K562 (cell line): ENCODE measurements around the gene ADGRG1.

Source experiments
- CTCF ChIP-seq, 3 experiments: IDR thresholded peaks in 2 of 3; conservative IDR thresholded peaks in 1 of 3; 2 replicates each; pipeline ENCODE4 v1.5.1; 2011 to 2012; ENCODE audit warnings: low read length in 3 of 3, mild to moderate bottlenecking in 3 of 3, control low read depth in 2 of 3, improper control_type of control experiment in 1 of 3, inconsistent platforms in 1 of 3, low read depth in 1 of 3, mixed read lengths in 1 of 3, moderate library complexity in 1 of 3; ENCODE audit not compliant: insufficient read depth in 2 of 3
- MAFG ChIP-seq: fragments of 450-650 bp; conservative IDR thresholded peaks from 2 replicates; pipeline ENCODE4 v1.6.1; 2016; ENCODE audit warnings: missing genetic modification characterization, missing compliant biosample characterization
- MAX ChIP-seq: sonication (generic); formaldehyde crosslinking; IDR thresholded peaks from 2 replicates; pipeline ENCODE4 v1.9.0; 2022; ENCODE audit warnings: mild to moderate bottlenecking, missing genetic modification reagents
- MCM3 ChIP-seq: fragments of 450-650 bp; IDR thresholded peaks from 2 replicates; pipeline ENCODE4 v1.6.1; 2016
- NFE2L1 ChIP-seq: fragments of 450-650 bp; IDR thresholded peaks from 2 replicates; pipeline ENCODE4 v1.6.1; 2016; ENCODE audit warnings: missing genetic modification characterization, low read depth, mild to moderate bottlenecking, missing compliant biosample characterization, moderate library complexity, borderline replicate concordance
- POLR2A ChIP-seq: fragments of 450-650 bp; conservative IDR thresholded peaks from 2 replicates; pipeline ENCODE4 v1.6.1; 2016
- PREB ChIP-seq: sonication (generic); formaldehyde crosslinking; IDR thresholded peaks from 2 replicates; pipeline ENCODE4 v1.8.1; 2023; ENCODE audit warnings: mild to moderate bottlenecking, missing genetic modification reagents
- REST ChIP-seq, 2 experiments: fragments of 450-650 bp; formaldehyde crosslinking in 1 of 2; IDR thresholded peaks; 2 replicates each; pipeline versions ENCODE4 v1.4.0 to v1.6.1; 2014 to 2020; ENCODE audit warnings: mild to moderate bottlenecking in 2 of 2, borderline replicate concordance in 1 of 2, low read depth in 1 of 2
- SNAPC5 ChIP-seq: fragments of 250-450 bp; sonication (Bioruptor Pico); IDR thresholded peaks from 2 replicates; pipeline ENCODE4 v1.8.0; 2021; ENCODE audit warnings: moderate library complexity, mild to moderate bottlenecking, inconsistent platforms
- SP2 ChIP-seq: IDR thresholded peaks from 2 replicates; pipeline ENCODE4 v1.6.1; 2011; ENCODE audit warnings: mild to moderate bottlenecking, low read depth, low read length, moderate library complexity; ENCODE audit not compliant: poor library complexity, severe bottlenecking; ENCODE audit errors: extremely low read depth
- TCF7L2 ChIP-seq: fragments of 150-350 bp; IDR thresholded peaks from 2 replicates; pipeline ENCODE4 v1.6.1; 2016; ENCODE audit warnings: low read depth, mild to moderate bottlenecking, low read length, moderate library complexity
- TSC22D4 ChIP-seq: fragments of 450-650 bp; IDR thresholded peaks from 2 replicates; pipeline ENCODE4 v1.6.1; 2016; ENCODE audit warnings: missing genetic modification characterization, missing biosample characterization, control low read depth
- ZNF175 ChIP-seq: fragments of 200-800 bp; sonication (Bioruptor generic); IDR thresholded peaks from 2 replicates; pipeline ENCODE4 v1.6.1; 2016; ENCODE audit warnings: low read depth, mild to moderate bottlenecking, missing genetic modification characterization, missing compliant biosample characterization

- TF ChIP-seq PREB (CRISPR knock-in tag) (no peak), ZNF175 (no peak), CTCF (IDR thresholded peaks at IDR 0.05 in 2 of 3, conservative IDR thresholded peaks at IDR 0.05 in 1 of 3; ENCODE audit: insufficient read depth in 2 of 3, low read depth in 1 of 3, low read length in 3 of 3) (no peak), POLR2A (no peak), TSC22D4 (tag) (no peak), MAFG (tag) (no peak), MCM3 (no peak), SP2 (no peak), NFE2L1 (tag) (no peak), TCF7L2 (no peak), REST (IDR thresholded peaks at IDR 0.05; ENCODE audit: borderline replicate concordance) (no peak), REST (CRISPR knock-in tag; IDR thresholded peaks at IDR 0.05; ENCODE audit: low read depth) (no peak), SNAPC5 (CRISPR knock-in tag) (no peak), MAX (no peak)
Measured at GRCh38 chr16:57614536-57614935, 13.9 kb upstream of the ADGRG1 start.
